Breast epithelium (tissue), 4 donors: ENCODE results near the gene QSOX2. TPM values are rescaled to one million over a fixed set of nuclear protein-coding genes. Genes with fewer than 3 reads are reported as not detected.
"Not testable (repeated sequence)": the region's sequence is repeated elsewhere in the genome, so short reads cannot be mapped to it uniquely, and the experiment has no call there.

Source experiments
- DNase-seq, 2 donors: peaks; one replicate each; pipeline ENCODE4 v3.0.0-alpha.2; 2019; ENCODE audit warnings: low spot score in 2 of 2
- H3K27ac ChIP-seq, 2 donors: fragments of 200-600 bp; sonication (generic) in 1 of 2; one replicate each; pipeline ENCODE4 v1.5.1; 2016 to 2019; ENCODE audit warnings: mild to moderate bottlenecking in 1 of 2
- H3K27me3 ChIP-seq, 2 donors: fragments of 200-600 bp; sonication (generic) in 1 of 2; one replicate each; pipeline versions ENCODE4 v1.5.1 to v1.6.0; 2017 to 2019; ENCODE audit warnings: control low read depth in 1 of 2, mild to moderate bottlenecking in 1 of 2
- H3K36me3 ChIP-seq: fragments of 200-600 bp; one replicate; pipeline ENCODE4 v1.5.1; 2019
- H3K4me1 ChIP-seq, 2 donors: fragments of 200-600 bp; sonication (generic); one replicate each; pipeline ENCODE4 v1.5.1; 2016 to 2019; ENCODE audit warnings: control low read depth in 1 of 2
- H3K4me3 ChIP-seq, 3 donors: fragments of 200-600 bp; sonication (generic); 1 replicate in 2 of 3; 2 replicates in 1 of 3; pipeline ENCODE4 v1.5.1; 2016 to 2019; ENCODE audit warnings: mild to moderate bottlenecking in 3 of 3, moderate library complexity in 2 of 3
- H3K9me3 ChIP-seq, 2 donors: fragments of 200-600 bp; sonication (generic) in 1 of 2; one replicate each; pipeline ENCODE4 v1.5.1; 2016 to 2019; ENCODE audit warnings: control low read depth in 1 of 2
- CTCF ChIP-seq, 3 donors: fragments of 450-650 bp; IDR thresholded peaks; one replicate each; pipeline ENCODE4 v1.5.1; 2016 to 2017; ENCODE audit warnings: antibody characterized with exemption in 3 of 3, mild to moderate bottlenecking in 3 of 3, moderate library complexity in 3 of 3
- POLR2A ChIP-seq: fragments of 450-650 bp; IDR thresholded peaks from one replicate; pipeline ENCODE4 v1.6.1; 2016; ENCODE audit warnings: antibody characterized with exemption, mild to moderate bottlenecking, moderate library complexity
- POLR2AphosphoS5 ChIP-seq, 3 donors: sonication (generic); formaldehyde crosslinking; IDR thresholded peaks; one replicate each; pipeline ENCODE4 v1.6.1; 2017; ENCODE audit warnings: antibody characterized with exemption in 3 of 3
- intact Hi-C: fragments of 100-400 bp; cut with DNase I; formaldehyde crosslinking; loops from one replicate; pipeline ENCODE4 v1.15.1; 2023; ENCODE audit warnings: low total_unique reads
- total RNA-seq, 3 donors: library from RNA; depleted of rRNA; stranded (reverse); fragments of >200 nt; gene quantifications; one replicate each; pipeline ENCODE4 v1.1.0, GENCODE V29; 2016

The QSOX2 gene
- total RNA-seq, 3 donors from 2014 or later, result 5.6 to 8.8 (median 6.2) TPM

- intact Hi-C loops, result loop anchor here (2.0 kb wide), 1 partner anchor 141 kb away; no protein-coding TSS in a partner anchor
- no peak for DNase-seq
- H3K9me3 ChIP-seq, result no peaks in the 10 kb centered on the region
- peaks cover 0 to 11% of the 10 kb centered on the region in 2 donors for H3K4me1 ChIP-seq
- H3K4me3 ChIP-seq, result no peak overlapping the region
- TF ChIP-seq CTCF (IDR thresholded peaks at IDR 0.05), result no peak
- TF ChIP-seq POLR2AphosphoS5 (IDR thresholded peaks at IDR 0.05), result no peak
- no peak for TF ChIP-seq POLR2A
- H3K36me3 ChIP-seq, result no peaks in the 10 kb centered on the region
- no peaks in the 10 kb centered on the region for H3K27me3 ChIP-seq
- H3K27ac ChIP-seq, result no peak overlapping the region
Measured at GRCh38 chr9:136239983-136240330, 5.7 kb downstream of the QSOX2 start.

GRCh38 chr9:136239135-136239982 lies 6.3 kb downstream of the QSOX2 start:
- no peaks in the 10 kb centered on the region for H3K27me3 ChIP-seq
- DNase-seq, result no peak
- no peaks in the 10 kb centered on the region for H3K36me3 ChIP-seq
- H3K4me1 ChIP-seq, result peaks cover 0 to 6% of the 10 kb centered on the region in 2 donors
- H3K9me3 ChIP-seq, result no peaks in the 10 kb centered on the region
- no peak overlapping the region for H3K4me3 ChIP-seq
- intact Hi-C loops, result loop anchor here (2.0 kb wide), 1 partner anchor 141 kb away; no protein-coding TSS in a partner anchor
- H3K27ac ChIP-seq, result no peak overlapping the region
- TF ChIP-seq CTCF (IDR thresholded peaks at IDR 0.05) (no peak), POLR2AphosphoS5 (IDR thresholded peaks at IDR 0.05) (no peak), POLR2A (no peak)

- intact Hi-C loops, result loop anchor here (2.0 kb wide), 1 partner anchor 142 kb away; no protein-coding TSS in a partner anchor
- H3K4me3 ChIP-seq, result no peak overlapping the region
- no peaks in the 10 kb centered on the region for H3K9me3 ChIP-seq
- no peaks in the 10 kb centered on the region for H3K4me1 ChIP-seq
- H3K27me3 ChIP-seq, result no peaks in the 10 kb centered on the region
- no peak overlapping the region for H3K27ac ChIP-seq
- TF ChIP-seq CTCF (IDR thresholded peaks at IDR 0.05) (no peak), POLR2AphosphoS5 (IDR thresholded peaks at IDR 0.05) (no peak), POLR2A (no peak)
- H3K36me3 ChIP-seq, result no peaks in the 10 kb centered on the region
- DNase-seq, result no peak
Measured at GRCh38 chr9:136238342-136238732, 7.3 kb downstream of the QSOX2 start.

- intact Hi-C loops, result loop anchor here (2.0 kb wide), 1 partner anchor 143 kb away; no protein-coding TSS in a partner anchor
- Histone ChIP-seq H3K9me3 (no peaks in the 10 kb centered on the region), H3K4me1 (no peaks in the 10 kb centered on the region), H3K4me3 (no peak overlapping the region), H3K27me3 (no peaks in the 10 kb centered on the region), H3K27ac (no peak overlapping the region), H3K36me3 (no peaks in the 10 kb centered on the region)
- DNase-seq, result no peak
- TF ChIP-seq POLR2AphosphoS5 (IDR thresholded peaks at IDR 0.05) (no peak), CTCF (IDR thresholded peaks at IDR 0.05) (no peak), POLR2A (no peak)
Measured at GRCh38 chr9:136237486-136238341, 7.9 kb downstream of the QSOX2 start.

GRCh38 chr9:136236471-136237410 lies 8.9 kb downstream of the QSOX2 start:
- DNase-seq, H3K36me3 ChIP-seq, intact Hi-C loops, H3K27me3 ChIP-seq, H3K4me1 ChIP-seq, H3K9me3 ChIP-seq, H3K4me3 ChIP-seq, H3K27ac ChIP-seq: not testable (repeated sequence)
